HUES48 (cell line): ENCODE data around the gene TRPM2.

Experiments
- H3K27ac ChIP-seq: one replicate; pipeline ENCODE4 v1.7.0; 2013; ENCODE audit warnings: low read depth, low read length, inconsistent platforms
- H3K27me3 ChIP-seq: 2 replicates; pipeline ENCODE4 v1.6.1; 2013; ENCODE audit warnings: mild to moderate bottlenecking, low read length; ENCODE audit not compliant: control insufficient read depth, insufficient read depth
- H3K36me3 ChIP-seq: 2 replicates; pipeline ENCODE4 v1.6.1; 2013; ENCODE audit warnings: low read length; ENCODE audit not compliant: control insufficient read depth, insufficient read depth
- H3K4me1 ChIP-seq: 2 replicates; pipeline ENCODE4 v1.6.1; 2013; ENCODE audit warnings: mild to moderate bottlenecking, low read length; ENCODE audit not compliant: control insufficient read depth, insufficient read depth
- H3K4me3 ChIP-seq: 2 replicates; pipeline ENCODE4 v1.5.1; 2013; ENCODE audit warnings: mild to moderate bottlenecking, low read depth, low read length
- H3K9ac ChIP-seq: 2 replicates; pipeline ENCODE4 v1.6.1; 2013; ENCODE audit warnings: mild to moderate bottlenecking, low read depth, low read length, moderate library complexity
- H3K9me3 ChIP-seq: 2 replicates; pipeline ENCODE4 v1.6.1; 2013; ENCODE audit warnings: low read length; ENCODE audit not compliant: control insufficient read depth, insufficient read depth

Gene TRPM2

GRCh38 chr21:44378646-44379514 is 25.5 kb downstream of the TRPM2 start:
- Histone ChIP-seq H3K4me3 (no peak overlapping the region), H3K9ac (no peak overlapping the region), H3K4me1 (no peaks in the 10 kb centered on the region), H3K27me3 (no peaks in the 10 kb centered on the region), H3K9me3 (peaks cover 6% of the 10 kb centered on the region; the same call in 1 of the 2 replicates), H3K36me3 (no peaks in the 10 kb centered on the region), H3K27ac (no peak overlapping the region)

- Histone ChIP-seq H3K36me3 (no peaks in the 10 kb centered on the region), H3K27me3 (no peaks in the 10 kb centered on the region), H3K9me3 (peaks cover 6% of the 10 kb centered on the region), H3K4me1 (no peaks in the 10 kb centered on the region), H3K4me3 (no peak overlapping the region), H3K9ac (no peak overlapping the region), H3K27ac (no peak overlapping the region)
Observed at GRCh38 chr21:44379515-44379848, 26.1 kb downstream of the TRPM2 start.

GRCh38 chr21:44379991-44380865 is 26.8 kb downstream of the TRPM2 start:
- no peaks in the 10 kb centered on the region for H3K36me3 ChIP-seq
- peaks cover 10% of the 10 kb centered on the region for H3K9me3 ChIP-seq
- H3K27ac ChIP-seq = no peak overlapping the region
- no peaks in the 10 kb centered on the region for H3K27me3 ChIP-seq
- no peak overlapping the region for H3K9ac ChIP-seq
- no peak overlapping the region for H3K4me3 ChIP-seq
- no peaks in the 10 kb centered on the region for H3K4me1 ChIP-seq

- Histone ChIP-seq H3K36me3 (no peaks in the 10 kb centered on the region), H3K4me1 (no peaks in the 10 kb centered on the region), H3K9me3 (peaks cover 16% of the 10 kb centered on the region), H3K4me3 (no peak overlapping the region), H3K9ac (no peak overlapping the region), H3K27me3 (no peaks in the 10 kb centered on the region), H3K27ac (no peak overlapping the region)
Observed at GRCh38 chr21:44380876-44381275, 27.5 kb downstream of the TRPM2 start.

- no peaks in the 10 kb centered on the region for H3K36me3 ChIP-seq
- no peaks in the 10 kb centered on the region for H3K27me3 ChIP-seq
Observed at GRCh38 chr21:44381874-44382273, 28.5 kb downstream of the TRPM2 start.

GRCh38 chr21:44382536-44382935 is 29.1 kb downstream of the TRPM2 start:
- H3K27me3 ChIP-seq = no peaks in the 10 kb centered on the region
- no peaks in the 10 kb centered on the region for H3K4me1 ChIP-seq
- H3K4me3 ChIP-seq = no peak overlapping the region
- peaks cover 16% of the 10 kb centered on the region for H3K9me3 ChIP-seq
- no peak overlapping the region for H3K27ac ChIP-seq
- no peak overlapping the region for H3K9ac ChIP-seq
- no peaks in the 10 kb centered on the region for H3K36me3 ChIP-seq

More at GRCh38 chr21:44381874-44382273, 28.5 kb downstream of the TRPM2 start:
- H3K4me1 ChIP-seq = no peaks in the 10 kb centered on the region
- H3K4me3 ChIP-seq = no peak overlapping the region
- no peak overlapping the region for H3K9ac ChIP-seq
- no peak overlapping the region for H3K27ac ChIP-seq
- peaks cover 16% of the 10 kb centered on the region for H3K9me3 ChIP-seq

- Histone ChIP-seq H3K9ac (no peak overlapping the region), H3K4me1 (no peaks in the 10 kb centered on the region), H3K36me3 (no peaks in the 10 kb centered on the region), H3K27me3 (no peaks in the 10 kb centered on the region), H3K4me3 (no peak overlapping the region), H3K27ac (no peak overlapping the region), H3K9me3 (peaks cover 16% of the 10 kb centered on the region)
Observed at GRCh38 chr21:44383216-44383615, 29.8 kb downstream of the TRPM2 start.

- Histone ChIP-seq H3K4me3 (no peak overlapping the region), H3K9me3 (peaks cover 19% of the 10 kb centered on the region), H3K4me1 (no peaks in the 10 kb centered on the region), H3K27me3 (no peaks in the 10 kb centered on the region), H3K27ac (no peak overlapping the region), H3K9ac (no peak overlapping the region), H3K36me3 (no peaks in the 10 kb centered on the region)
Observed at GRCh38 chr21:44384968-44385367, 31.5 kb downstream of the TRPM2 start.

GRCh38 chr21:44389335-44389734 is 35.9 kb downstream of the TRPM2 start:
- Histone ChIP-seq H3K36me3 (no peaks in the 10 kb centered on the region), H3K27me3 (no peaks in the 10 kb centered on the region)

GRCh38 chr21:44390886-44391285 is 37.5 kb downstream of the TRPM2 start:
- H3K4me1 ChIP-seq = no peaks in the 10 kb centered on the region
- no peaks in the 10 kb centered on the region for H3K36me3 ChIP-seq
- H3K27ac ChIP-seq = no peak overlapping the region
- no peak overlapping the region for H3K4me3 ChIP-seq
- H3K27me3 ChIP-seq = no peaks in the 10 kb centered on the region
- no peak overlapping the region for H3K9ac ChIP-seq
- peaks cover 8% of the 10 kb centered on the region; the same call in 1 of the 2 replicates for H3K9me3 ChIP-seq

More at GRCh38 chr21:44389335-44389734, 35.9 kb downstream of the TRPM2 start:
- peaks cover 23% of the 10 kb centered on the region for H3K9me3 ChIP-seq
- no peaks in the 10 kb centered on the region for H3K4me1 ChIP-seq
- no peak overlapping the region for H3K4me3 ChIP-seq
- no peak overlapping the region for H3K27ac ChIP-seq
- no peak overlapping the region for H3K9ac ChIP-seq
